Upper lobe of right lung (tissue), 1 donor: ENCODE measurements around the gene MYEOV. TPM values are rescaled to one million over a fixed set of nuclear protein-coding genes. Genes with fewer than 3 reads are reported as not detected.

Experiments
- ATAC-seq: fragments of 200-7000 bp; cut with Tn5 transposase; one replicate; pipeline ENCODE4 v1.9.1; 2020; ENCODE audit warnings: mild to moderate bottlenecking, moderate library complexity
- DNase-seq: peaks from one replicate; pipeline ENCODE4 v3.0.0-alpha.2; 2020
- H3K27ac ChIP-seq: fragments of 200-600 bp; one replicate; pipeline ENCODE4 v1.8.0; 2022
- H3K27me3 ChIP-seq: fragments of 200-600 bp; one replicate; pipeline ENCODE4 v1.8.0; 2022; ENCODE audit warnings: mild to moderate bottlenecking
- H3K36me3 ChIP-seq: fragments of 200-600 bp; one replicate; pipeline ENCODE4 v1.8.0; 2022
- H3K4me1 ChIP-seq: fragments of 200-600 bp; one replicate; pipeline ENCODE4 v1.8.0; 2022
- H3K4me3 ChIP-seq: fragments of 200-600 bp; one replicate; pipeline ENCODE4 v1.8.0; 2022; ENCODE audit warnings: mild to moderate bottlenecking
- H3K9me3 ChIP-seq: fragments of 200-600 bp; one replicate; pipeline ENCODE4 v1.8.0; 2022
- CTCF ChIP-seq: fragments of 200-600 bp; IDR thresholded peaks from one replicate; pipeline ENCODE4 v1.8.0; 2022; ENCODE audit warnings: antibody characterized with exemption
- intact Hi-C: fragments of 100-400 bp; cut with DNase I; formaldehyde crosslinking; loops from one replicate; pipeline ENCODE4 v1.11.0; 2022
- total RNA-seq: library from RNA; stranded (reverse); fragmentation: NEBNext Ultra II Directional; extraction: Animal tissue kit (Norgen Biotek cat#: 25700); gene quantifications from one replicate; pipeline ENCODE4 v1.2.1, GENCODE V29; 2021
- donor health status: DM: no; HTN: yes; CAD: no; lungs with severe emphysema.

The MYEOV gene
- total RNA-seq, 1 donor from 2014 or later = 0.23 TPM

DNA sequence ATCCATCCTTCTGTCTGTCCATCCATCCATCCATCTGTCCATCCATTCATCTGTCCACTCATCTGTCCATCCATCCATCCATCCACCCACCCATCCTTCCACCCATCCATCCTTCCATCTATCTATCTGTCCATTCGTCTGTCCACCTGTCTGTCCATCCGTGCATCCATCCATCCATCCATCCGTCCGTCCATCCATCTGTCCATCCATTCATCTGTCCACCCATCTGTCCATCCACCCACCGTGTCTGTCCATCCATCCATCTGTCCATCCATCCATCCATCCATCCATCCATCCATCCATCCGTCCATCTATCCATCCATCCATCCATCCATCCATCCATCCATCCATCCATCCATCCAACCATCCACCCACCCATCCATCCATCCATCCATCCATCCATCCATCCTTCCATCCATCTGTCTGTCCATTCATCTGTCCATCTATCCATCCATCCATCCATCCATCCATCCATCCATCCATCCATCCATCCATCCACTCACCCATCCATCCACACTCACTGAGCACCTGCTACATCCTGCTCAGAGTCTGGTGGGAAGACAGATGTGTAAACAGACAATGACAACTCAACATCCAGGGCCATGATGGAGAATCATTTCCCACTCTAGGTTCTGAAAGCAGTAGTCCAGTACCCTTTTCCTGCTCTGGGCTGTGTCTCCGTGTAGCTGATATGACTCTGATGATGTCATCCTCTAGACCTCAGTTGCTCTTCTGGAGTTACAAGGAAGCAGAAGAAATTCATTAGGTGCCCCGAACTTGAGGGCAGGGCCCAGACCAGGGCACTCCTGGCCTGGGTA, 30.8 kb upstream of the MYEOV start:
- H3K27me3 ChIP-seq = no peaks in the 10 kb centered on the region
- no peak for DNase-seq
- H3K9me3 ChIP-seq = no peaks in the 10 kb centered on the region
- H3K4me3 ChIP-seq = no peak overlapping the region
- ATAC-seq = no peak
- TF ChIP-seq CTCF = no peak
- H3K4me1 ChIP-seq = peaks cover 11% of the 10 kb centered on the region
- no peaks in the 10 kb centered on the region for H3K36me3 ChIP-seq
- no peak overlapping the region for H3K27ac ChIP-seq
- intact Hi-C loops = no loop called here

DNA sequence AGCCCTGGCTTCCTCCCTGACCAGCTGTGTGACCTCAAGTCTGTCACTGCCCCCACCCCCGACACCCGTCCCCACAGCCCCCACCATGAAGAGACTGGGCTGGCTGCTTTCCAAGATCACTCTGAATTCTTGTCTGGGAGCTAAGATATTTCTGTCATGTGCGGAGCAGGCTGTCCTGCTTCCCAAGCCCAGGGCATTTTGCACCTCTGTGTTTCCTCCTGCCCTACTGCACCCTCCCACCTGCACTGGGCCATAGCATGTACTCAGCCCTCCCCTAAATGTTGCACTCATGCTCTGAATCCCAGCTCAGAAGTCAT, 30.3 kb upstream of the MYEOV start:
- intact Hi-C loops = no loop called here
- Histone ChIP-seq H3K36me3 (no peaks in the 10 kb centered on the region), H3K9me3 (no peaks in the 10 kb centered on the region), H3K27me3 (no peaks in the 10 kb centered on the region), H3K27ac (no peak overlapping the region), H3K4me3 (no peak overlapping the region), H3K4me1 (peaks cover 14% of the 10 kb centered on the region)
- ATAC-seq = no peak
- no peak for TF ChIP-seq CTCF
- peak; percentile 29 for DNase-seq

DNA sequence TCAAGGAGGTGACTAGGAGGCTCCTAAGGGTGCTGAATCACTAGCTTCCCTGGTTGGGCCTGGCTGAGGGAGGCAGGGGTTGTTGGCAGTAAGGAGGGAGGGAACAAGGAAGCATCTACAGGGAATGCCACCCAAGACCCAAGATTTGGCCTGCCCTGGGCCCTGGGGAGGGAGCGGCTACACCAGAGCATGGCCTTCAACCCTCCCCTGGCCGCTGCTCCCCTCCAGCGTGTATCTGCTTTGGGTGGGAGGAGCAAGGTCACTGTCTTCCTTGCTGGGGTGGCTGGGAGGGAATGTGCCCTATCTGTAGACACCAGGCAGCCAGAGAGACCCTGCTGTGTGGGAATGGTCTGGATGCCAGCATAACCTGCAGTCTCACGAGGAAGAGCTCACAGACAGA, 29.5 kb upstream of the MYEOV start:
- Histone ChIP-seq H3K27me3 (no peaks in the 10 kb centered on the region), H3K4me3 (no peak overlapping the region), H3K27ac (no peak overlapping the region), H3K36me3 (no peaks in the 10 kb centered on the region), H3K4me1 (peaks cover 14% of the 10 kb centered on the region), H3K9me3 (no peaks in the 10 kb centered on the region)
- ATAC-seq = no peak
- no peak for TF ChIP-seq CTCF
- intact Hi-C loops = no loop called here
- peak; percentile 56 for DNase-seq

- intact Hi-C loops = no loop called here
- Histone ChIP-seq H3K4me1 (peaks cover 14% of the 10 kb centered on the region), H3K4me3 (no peak overlapping the region), H3K27ac (no peak overlapping the region), H3K9me3 (no peaks in the 10 kb centered on the region), H3K27me3 (no peaks in the 10 kb centered on the region), H3K36me3 (no peaks in the 10 kb centered on the region)
- peak; percentile 56 for DNase-seq
- TF ChIP-seq CTCF = no peak
- ATAC-seq = no peak
These were observed 28.7 kb upstream of the MYEOV start for GRCh38 chr11:69265210-69265609.

DNA sequence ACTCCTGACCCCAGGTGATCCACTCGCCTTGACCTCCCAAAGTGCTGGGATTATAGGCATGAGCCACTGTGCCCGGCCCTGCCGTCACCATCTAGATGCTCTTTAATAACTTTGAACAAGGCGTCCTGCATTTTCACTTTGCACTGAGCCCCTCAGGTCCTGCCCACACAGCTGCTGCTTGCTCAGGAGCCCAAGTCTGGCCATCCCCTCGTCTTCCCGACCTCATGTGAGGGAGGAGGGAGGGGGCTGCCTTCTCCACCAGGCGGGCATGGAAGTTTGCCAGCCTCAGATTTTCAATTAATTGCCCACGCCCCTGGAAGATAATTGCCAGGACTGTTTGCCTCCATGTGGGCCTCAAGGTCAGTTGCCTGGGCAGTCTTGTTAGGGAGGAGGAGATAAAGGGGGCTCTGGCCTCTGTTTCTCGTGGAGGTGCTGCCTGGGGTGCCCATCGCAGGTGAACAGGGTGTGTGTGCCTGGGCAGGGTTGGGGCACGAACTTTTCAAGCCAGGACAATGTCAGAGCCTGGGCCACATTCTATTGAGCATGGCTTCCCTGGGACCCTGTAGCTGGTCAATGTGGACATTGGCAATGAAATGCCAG, 27.9 kb upstream of the MYEOV start:
- peak; percentile 52 for DNase-seq
- no peak for TF ChIP-seq CTCF
- no peak overlapping the region for H3K4me3 ChIP-seq

More for the DNA sequence above, 27.9 kb upstream of the MYEOV start:
- no peak overlapping the region for H3K27ac ChIP-seq
- H3K4me1 ChIP-seq = peaks cover 14% of the 10 kb centered on the region
- ATAC-seq = no peak
- H3K9me3 ChIP-seq = no peaks in the 10 kb centered on the region
- intact Hi-C loops = no loop called here
- no peaks in the 10 kb centered on the region for H3K27me3 ChIP-seq
- H3K36me3 ChIP-seq = no peaks in the 10 kb centered on the region
